ENCODE results near the gene CFAP92.
A peak's percentile ranks its signal among the peaks of the same experiment; 100 is the strongest.

The CFAP92 gene

GRCh38 chr3:128987302-128988100 is 6.4 kb downstream of the CFAP92 start:
- DNase-seq, result no peak

DNA sequence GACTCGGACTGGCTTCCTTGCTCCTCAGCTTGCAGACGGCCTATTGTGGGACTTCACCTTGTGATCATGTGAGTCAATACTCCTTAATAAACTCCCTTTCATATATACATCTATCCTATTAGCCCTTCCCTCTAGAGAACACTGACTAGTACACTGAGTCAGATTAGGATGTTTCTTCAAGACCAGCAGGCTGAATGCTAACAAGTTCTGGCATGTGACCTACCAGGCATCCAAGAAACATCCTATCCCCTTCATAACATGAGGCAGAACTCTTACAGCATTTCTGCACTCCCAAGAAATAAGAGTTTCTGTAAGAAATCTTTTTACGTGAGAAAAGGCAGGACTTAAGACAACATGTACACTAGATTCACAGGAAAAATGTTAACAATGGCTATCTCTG is 9.3 kb downstream of the CFAP92 start:
- DNase-seq, result no peak

- DNase-seq, result no peak
Measured at GRCh38 chr3:128983293-128984069, 10.4 kb downstream of the CFAP92 start.

DNA sequence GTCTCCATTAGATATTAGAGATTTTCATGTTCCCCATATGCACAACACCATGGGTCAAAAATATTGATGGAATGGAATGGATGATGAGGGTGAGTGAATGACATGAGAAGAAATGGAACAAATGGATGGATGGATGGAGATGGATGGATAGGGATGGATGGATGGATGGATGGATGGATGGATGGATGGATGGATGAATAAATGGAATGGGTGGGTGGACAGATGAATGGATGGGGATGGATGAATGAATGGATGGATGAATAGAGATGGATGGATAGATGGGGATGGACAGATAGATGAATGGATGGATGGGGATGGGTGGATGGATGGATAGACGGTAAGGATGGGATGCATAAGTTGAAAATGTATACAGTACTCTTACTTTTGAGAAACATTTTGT is 18.6 kb downstream of the CFAP92 start:
- no peak for DNase-seq

- DNase-seq, result no peak
Measured at GRCh38 chr3:128973988-128974564, 19.8 kb downstream of the CFAP92 start.

DNA sequence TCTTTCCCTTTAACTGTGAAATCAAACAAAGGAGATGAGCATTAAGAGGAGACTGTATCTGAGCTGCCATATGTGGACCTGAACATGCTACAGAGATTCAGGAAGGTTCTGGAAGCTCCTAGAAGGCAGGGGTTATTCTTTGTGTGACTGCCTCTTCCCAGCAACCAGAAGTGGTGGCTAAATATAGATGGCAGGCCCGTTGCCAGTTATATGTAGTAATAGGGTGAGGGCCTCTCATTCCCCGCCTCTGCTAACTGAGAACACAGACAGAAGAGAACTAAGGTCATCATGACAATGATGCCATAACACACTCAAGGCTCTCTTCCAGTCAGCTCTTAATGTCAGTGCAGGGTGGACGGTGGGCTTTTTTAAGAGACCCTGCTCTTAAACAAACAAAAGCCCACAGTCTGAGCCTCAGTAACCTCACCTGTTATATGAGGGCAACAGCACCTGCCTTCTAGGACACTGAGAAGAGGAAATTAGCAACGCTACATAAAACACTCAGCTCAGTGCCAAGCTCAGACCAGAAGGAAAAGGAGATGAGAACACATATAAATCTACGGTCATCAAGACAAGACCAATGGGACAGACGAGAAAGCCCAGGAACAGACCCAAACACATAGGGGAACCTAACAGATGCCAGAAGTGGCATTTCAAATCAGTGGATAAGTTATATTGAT is 22.3 kb downstream of the CFAP92 start:
- DNase-seq, result no peak

- DNase-seq, result no peak
Measured at GRCh38 chr3:128970740-128971047, 23.2 kb downstream of the CFAP92 start.

GRCh38 chr3:128969993-128970739 is 23.7 kb downstream of the CFAP92 start:
- no peak for DNase-seq

GRCh38 chr3:128967748-128968355 is 26.0 kb downstream of the CFAP92 start:
- no peak for DNase-seq

DNA sequence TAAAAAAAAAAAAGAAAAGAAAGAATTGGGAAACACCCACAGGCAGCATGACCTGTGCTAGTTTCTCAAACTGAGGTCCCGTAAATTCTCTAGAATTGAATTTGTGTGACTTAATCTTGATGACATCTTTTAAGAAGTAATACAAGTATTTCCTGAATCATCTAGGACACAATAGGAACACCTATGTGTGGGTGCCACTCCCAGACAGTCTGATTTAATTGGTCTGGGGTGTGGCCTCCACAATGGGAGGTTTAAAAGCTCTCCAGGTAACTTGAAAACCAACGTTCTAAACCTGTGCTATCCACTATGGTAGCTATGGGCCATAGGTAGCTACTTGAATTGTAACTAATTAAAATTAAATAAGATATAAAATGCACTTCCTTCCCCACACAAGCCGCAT is 28.1 kb downstream of the CFAP92 start:
- DNase-seq, result no peak

GRCh38 chr3:128965280-128965679 is 28.6 kb downstream of the CFAP92 start:
- no peak for DNase-seq

DNA sequence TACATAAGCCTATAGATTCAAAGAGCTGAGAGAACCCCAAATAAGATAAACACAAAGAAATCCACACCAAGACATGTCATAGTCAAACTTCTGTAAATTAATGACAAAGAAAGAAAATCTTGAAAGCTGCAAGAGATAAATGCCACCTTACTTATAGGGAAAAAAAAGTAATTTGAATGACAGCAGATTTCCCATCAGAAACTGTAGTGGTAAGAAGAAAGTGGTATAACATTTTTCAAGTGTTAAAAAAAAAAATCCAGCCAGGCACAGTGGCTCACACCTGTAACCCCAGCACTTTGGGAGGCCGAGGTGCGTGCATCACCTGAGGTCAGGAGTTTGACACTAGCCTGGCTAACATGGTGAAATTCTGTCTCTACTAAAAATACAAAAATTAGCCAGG is 37.4 kb downstream of the CFAP92 start:
- no peak for DNase-seq

DNA sequence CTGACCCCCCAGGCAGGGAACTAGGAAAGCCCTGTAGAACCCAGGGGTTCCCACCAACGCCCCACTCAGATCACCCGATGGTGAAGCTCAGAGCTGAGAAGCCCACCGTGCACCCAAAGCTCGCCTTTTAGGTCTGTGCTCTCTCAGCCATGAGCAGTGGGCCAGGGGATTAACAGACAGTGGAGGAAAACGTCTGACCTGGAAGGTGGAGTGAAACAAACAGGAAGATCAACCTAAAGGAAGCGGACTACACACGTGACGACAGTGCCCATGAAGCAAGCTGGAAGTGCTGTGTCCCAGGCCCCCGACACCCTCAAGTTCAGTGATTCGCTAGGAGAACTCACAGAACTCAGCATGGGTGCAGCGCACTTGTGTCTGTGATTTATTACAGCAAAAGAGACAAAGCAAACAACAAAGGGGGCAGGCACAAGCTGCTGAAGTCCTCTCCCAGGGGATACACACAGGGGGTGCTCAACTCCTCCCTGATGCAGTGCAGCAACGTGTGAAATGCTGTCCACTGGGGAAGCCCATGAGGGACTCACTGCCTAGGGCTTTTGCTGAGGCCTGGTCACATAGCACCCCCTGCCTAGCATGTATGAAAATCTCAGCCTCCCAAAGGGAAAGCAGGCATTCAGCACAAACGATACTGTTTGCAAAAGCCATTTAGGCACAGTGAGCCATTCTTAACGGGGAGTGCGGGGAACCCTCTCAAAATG is 43.5 kb downstream of the CFAP92 start:
- DNase-seq, result peak; percentile 59

GRCh38 chr3:128949158-128949557 is 44.7 kb downstream of the CFAP92 start:
- no peak for DNase-seq

DNA sequence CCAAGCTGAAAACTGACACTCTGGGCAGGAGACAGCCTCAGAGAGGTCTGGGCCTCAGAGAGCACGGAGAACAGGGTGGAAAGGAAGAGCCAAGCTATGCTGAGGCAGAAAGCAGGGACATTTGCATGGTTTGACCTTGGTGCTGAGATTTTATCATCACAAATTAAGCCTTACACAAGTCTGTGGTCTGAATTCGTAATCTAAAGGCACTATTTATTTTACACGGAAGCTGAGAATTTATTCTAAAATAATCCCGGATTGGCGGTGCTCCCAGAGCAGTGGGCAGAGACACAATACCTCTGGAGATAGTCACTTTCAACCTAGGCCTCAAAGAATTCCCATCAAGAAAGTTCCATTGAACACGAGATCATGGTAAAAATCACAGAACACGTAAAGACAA is 47.5 kb downstream of the CFAP92 start:
- no peak for DNase-seq

DNA sequence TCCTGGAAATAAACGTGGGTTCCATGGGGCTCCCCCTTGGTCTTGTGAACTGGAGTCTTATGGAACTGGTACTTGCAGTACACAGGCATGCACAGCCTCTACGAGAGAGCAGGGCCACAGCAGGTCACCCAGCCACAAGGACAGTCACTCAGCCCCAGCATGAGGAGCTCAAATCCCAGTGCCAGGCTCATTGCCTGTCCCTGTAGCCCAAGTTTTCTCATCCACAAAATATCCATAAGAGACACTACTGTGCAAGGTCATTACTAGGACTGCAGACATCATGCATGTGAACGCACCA is 48.0 kb downstream of the CFAP92 start:
- DNase-seq, result no peak

DNA sequence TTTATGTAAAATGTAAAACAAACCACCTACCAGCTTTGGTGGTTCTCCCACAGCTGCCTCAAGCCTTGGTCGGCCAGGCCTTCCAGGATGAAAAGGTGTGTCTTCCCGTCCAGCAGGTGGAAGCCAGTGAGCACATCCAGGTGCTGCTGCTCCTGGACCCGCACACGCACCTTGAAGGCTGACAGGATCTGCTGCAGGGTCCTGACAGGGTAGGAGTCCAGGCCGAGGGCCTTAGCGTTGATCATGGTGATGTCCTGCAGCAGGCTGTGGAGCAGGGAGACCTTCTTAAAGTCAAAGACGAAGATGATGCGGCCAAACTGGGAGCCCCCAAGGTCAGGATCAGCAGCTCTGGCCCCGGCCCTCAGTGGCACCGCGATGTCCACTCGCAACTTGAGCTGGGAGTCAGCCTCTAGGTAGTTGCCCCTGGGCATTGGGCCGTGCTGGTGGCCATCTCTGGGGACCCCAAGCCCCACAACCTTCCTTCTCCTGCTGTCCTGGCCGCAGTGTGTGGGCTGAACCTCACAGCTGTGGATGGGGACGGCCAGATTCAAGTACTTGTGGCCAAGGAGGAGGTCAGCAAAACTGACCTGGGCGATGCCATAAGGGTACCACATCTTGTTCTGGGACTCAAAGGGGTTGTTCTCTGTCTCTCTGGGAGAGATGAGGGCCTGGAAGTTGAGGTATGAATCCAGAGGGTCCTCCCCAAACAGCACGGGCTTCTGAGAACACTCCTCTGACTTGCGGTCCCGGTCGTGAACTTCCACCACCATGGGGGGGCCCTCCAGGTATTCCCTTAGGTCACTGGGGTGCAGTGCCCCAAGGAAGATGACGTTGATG is 48.6 kb downstream of the CFAP92 start:
- no peak for DNase-seq

DNA sequence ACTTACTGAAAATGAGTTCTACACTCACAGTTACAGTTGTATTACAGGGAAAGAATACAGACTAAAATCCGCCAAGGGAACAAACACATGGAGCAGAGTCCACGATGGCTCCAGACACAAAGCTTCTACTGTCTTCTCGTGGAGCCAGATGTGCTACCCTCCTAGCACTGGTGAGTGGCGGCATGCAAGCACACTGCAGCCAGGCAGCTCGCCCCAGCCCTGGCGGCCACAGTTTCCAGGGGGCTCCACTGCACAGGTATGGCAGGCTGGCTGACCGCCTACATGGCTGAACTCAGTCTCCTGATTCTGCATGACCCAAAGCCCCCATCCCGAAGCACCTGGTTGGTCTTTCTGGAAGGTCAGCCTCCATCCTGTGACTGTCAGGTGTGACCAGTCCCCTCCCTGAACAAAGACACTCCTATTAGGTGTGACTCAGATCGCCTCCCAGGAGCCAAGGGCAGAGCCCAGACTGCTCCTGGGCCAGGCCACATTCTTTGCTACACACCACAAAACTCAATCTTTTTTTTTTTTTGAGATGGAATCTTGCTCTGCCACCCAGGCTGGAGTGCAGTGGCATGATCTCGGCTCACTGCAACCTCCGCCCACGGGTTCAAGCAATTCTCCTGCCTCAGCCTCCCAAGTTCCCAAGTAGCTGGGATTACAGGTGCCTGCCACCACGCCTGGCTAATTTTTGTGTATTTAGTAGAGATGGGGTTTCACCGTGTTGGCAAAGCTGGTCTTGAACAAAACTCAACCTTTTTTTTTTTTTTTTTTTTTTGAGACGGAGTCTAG is 51.5 kb downstream of the CFAP92 start:
- no peak for DNase-seq

DNA sequence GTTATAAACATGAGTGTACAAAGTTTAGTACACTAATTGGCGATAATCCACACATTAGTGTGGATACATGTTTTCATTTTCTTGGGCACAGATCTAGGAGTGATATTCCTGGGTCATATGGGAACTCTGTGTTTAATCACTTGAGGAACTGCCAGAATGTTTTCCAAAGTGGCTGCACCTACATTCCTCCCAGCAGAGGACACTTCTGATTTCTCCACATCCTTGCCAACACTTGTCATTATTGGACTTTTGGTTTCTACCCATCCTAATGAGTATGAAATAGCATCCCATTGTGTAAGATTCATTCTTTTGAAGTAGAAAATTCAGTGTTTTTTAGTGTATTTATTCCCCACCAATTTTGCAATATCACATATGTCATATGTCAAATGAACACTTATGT is 53.6 kb downstream of the CFAP92 start:
- DNase-seq, result no peak

DNA sequence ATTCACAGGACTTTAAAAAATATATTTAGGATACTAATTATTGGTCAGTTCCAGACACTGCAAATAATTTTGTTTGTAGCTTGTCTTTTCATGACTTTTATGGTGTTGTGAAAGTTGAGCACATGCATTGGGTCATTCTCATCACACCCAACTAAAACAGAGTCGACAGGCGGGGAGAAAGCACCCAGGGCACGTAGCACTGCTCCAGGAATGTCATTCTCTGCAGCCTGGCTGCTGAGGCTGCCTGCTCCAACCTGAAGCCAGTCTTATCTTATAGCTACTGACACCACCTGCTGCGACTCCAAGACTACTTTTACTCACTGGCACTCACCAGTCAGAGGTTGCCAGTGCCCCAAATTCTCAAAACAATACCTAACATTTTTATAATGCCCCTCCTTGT is 57.5 kb downstream of the CFAP92 start:
- no peak for DNase-seq

Data from 8988T (cell line).